GM19395 (cell line): ENCODE data around the gene ABLIM2.

Source experiments
- ATAC-seq: cut with Tn5 transposase; IDR thresholded peaks from one replicate; pipeline ENCODE4 v1.9.1; 2021; ENCODE audit warnings: mild to moderate bottlenecking, moderate library complexity; ENCODE audit not compliant: unreplicated experiment

Gene ABLIM2

GRCh38 chr4:8159537-8160232 lies 1.1 kb upstream of the ABLIM2 start:
- ATAC-seq: no peak

GRCh38 chr4:8157944-8158709 lies 486 bp downstream of the ABLIM2 start:
- ATAC-seq: no peak

GRCh38 chr4:8157496-8157895 lies 1.1 kb downstream of the ABLIM2 start:
- no peak for ATAC-seq

DNA sequence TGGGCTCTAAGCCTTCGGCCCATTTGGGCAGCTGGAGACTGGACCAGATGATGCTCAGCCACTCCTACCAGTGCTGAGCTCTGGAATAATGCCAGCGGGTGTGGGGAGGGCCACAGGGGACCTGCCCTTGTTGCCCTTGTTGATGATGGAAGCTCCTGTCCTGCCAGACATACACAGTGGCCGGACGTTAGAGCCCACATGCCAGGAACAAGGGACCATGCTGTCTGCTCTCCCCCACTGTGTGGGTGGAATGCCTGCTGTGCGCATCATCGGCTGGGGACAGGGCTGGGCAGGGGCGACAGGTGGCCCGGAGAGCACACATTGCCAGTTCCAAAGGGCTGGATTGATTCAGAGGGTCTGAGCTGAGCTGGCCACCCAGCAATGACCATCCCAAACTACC lies 2.0 kb downstream of the ABLIM2 start:
- ATAC-seq: no peak

GRCh38 chr4:8155660-8156421 lies 2.8 kb downstream of the ABLIM2 start:
- no peak for ATAC-seq

DNA sequence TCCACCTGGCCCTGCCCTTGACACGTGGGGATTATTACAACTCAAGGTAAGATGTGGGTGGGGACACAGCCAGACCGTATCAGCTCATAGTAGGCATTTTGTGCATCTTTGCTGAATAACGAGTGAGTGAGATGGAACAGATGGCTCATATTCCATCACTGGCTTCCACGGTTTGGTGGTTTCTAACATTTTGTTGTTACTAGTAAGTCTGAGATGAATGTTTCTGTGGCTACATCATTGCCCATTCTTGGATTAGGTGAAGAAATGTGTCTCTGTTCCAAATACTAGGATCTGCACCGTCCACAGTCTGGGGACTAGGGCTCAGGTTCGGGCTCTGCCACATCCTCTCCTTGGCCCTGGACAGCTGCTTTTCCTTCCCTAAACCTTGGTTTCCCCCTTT lies 3.6 kb downstream of the ABLIM2 start:
- no peak for ATAC-seq

DNA sequence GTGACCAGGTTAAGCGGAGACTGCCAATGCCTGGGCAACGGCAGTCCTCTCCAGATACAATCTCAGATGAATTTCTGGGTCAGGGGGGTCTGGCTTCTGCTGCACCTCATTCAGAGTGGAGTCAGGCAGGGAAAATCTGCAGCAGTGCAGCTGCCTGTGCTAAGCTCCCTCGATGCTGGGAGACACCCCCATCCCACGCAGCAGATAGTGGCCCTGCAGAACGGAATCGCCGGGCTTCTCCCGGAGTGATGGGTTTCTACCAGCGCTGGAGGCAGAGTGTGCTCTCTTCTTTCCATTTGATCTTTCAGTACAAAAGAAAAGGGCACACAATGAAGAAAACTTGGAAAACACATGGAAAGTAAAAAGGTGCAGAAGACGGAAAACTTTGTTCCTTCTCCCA lies 5.2 kb downstream of the ABLIM2 start:
- ATAC-seq: no peak

DNA sequence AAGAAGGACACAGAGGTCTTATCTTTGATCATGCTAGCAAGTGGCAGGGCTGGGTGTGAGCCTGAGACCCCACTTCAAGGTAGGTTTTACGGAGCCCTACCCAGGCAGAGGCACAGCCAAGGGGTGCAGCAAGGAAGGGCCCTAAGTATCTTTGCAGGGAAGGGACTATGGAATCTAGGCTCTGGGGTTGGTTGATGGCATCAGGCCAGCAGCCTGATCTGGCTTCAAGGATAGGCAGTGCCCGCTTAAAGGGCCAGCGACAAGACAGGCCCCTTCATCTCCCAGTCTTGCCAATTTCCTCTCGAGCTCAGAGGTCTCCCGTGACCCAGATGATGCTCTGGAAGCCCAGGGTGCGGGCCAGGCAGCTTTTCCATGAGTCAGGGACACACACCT lies 5.8 kb downstream of the ABLIM2 start:
- ATAC-seq: no peak

- ATAC-seq: no peak
Measured at GRCh38 chr4:8152090-8152864, 6.3 kb downstream of the ABLIM2 start.

- no peak for ATAC-seq
Measured at GRCh38 chr4:8151165-8151650, 7.4 kb downstream of the ABLIM2 start.

DNA sequence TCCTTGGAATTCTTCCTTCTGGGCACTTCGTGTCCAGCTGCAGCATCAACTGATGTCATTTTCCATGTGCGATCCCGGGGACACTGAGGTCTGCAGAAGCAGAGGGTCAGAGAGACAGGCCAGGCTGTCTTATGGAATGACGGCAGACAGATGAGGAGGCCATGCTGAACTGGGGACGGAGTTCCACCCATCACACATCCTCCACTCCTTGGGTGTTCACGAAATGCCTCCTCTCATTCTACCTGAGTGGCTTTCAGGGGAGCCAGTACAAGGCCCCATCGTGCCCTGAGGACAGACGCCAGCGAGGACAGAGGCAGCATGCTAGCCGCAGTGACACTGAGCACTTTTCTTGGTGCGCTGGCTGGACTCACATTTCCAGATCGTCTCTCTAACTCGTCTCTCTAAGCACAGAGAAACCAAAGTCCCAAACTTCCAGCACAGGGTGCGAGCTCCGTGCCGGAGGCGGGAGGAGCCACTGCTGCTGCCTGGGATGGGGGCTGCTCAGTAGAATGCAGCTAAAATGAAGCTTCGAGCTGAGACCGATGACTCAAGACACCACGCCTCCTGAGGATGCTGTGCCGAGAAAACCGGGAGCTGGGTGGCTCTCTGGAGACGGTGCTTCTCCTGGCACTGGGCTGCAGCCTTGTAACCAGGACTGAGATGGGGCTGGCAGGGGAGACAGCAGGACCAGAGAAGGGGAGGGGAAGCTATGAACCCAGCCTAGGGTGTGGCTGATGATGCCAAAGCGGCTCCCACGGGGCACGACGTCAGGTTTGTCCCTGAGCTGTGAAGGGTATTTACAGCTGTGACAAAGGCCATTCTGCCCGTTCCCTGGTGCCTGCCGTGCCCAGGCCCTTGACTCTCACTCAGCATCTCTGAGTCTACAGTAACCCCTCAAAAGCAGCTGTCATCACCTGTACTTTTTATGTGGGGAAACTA lies 8.2 kb downstream of the ABLIM2 start:
- ATAC-seq: no peak

GRCh38 chr4:8149664-8150063 lies 8.9 kb downstream of the ABLIM2 start:
- ATAC-seq: no peak

GRCh38 chr4:8148785-8149435 lies 9.7 kb downstream of the ABLIM2 start:
- ATAC-seq: no peak

DNA sequence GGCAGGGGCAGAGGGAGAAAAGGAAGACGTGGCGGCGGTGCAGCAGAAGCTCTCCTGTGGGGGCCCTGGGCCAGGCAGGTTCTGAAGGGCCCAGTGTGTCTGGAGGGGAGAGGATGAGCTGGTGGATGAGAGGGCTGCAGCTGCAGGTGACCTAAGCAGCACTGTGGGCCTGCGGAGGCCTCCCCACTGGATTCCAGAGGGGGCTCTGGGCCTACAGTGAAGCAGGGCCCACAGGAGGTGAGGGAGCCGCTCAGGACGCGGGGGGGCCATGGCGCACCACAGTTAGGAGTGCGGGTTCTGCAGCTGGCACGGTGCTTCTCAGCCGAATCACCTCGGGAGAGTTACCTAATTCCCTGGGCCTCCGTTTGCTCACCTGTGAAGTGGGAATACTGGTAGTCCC lies 10.5 kb downstream of the ABLIM2 start:
- no peak for ATAC-seq

DNA sequence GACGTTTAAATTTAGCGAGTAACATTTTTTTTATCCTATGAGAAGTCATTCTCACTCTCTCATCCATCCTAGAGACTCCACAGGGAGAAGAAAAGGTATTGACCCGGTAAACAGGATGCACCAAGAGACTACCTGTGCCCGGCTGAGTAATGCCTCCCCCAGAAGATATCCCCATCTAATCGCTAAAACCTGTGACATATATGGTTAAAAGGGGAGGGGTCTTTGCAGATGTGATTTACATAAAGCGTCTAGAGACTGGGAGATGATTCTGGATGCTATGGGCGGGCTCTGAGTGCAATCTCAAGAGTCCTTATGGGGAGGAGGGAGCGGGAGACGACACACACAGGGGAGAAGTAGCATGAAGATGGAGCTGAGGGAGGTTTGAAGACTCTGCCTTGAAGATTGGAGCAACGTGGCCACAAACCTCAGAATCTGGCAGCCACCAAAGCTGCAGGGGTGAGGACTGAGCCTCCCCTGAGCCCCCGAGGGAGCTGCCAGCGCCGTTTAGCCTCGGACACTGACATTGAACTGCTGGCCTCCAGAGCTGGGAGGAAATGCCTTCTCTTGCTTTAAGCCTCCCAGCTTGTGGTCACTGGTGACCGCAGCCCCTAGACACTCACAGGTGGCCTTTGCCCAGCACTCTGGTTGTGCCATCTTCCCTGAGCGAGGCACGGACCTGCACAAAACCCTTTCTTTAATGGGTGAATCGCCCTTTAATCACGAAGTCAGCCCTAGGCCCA lies 11.2 kb downstream of the ABLIM2 start:
- ATAC-seq: no peak

GRCh38 chr4:8146157-8146556 lies 12.5 kb downstream of the ABLIM2 start:
- no peak for ATAC-seq

- ATAC-seq: no peak
Measured at GRCh38 chr4:8144359-8144758, 14.3 kb downstream of the ABLIM2 start.

DNA sequence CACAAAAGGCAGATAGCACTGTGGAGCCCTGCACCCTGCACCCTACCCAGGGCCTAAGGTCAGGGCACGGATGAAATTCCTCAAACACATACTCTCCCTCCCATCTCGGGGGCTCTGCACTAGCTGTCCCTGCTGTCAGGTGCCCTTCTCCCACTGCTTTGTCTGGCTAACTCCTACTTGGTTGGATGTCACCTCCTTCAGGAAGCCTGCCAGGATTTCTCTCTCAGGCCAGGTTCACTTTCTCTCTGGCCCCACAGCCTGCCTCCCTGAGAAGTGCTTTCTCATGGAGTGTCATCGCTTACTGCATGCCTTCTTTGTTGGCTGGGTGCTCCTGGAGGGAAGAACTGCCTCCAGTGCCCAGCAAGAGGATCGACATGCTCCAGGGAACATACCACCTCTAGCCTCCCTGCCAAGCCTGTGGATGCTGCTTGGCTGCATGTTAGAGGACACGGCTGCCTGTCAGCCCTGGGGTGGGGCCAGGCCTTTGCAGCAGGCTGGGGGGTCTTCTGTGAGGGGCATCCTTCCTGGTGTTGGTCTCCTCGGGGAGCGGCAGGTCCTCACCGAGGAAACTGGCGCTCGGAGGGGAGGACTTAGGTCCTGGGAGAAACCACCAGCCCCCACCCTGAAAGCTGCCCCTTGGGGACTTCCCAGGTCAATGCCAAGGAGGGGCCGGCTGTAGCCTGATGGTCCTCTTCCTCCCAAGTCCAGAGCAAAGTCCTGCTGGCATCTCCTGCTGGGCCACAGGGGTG lies 15.0 kb downstream of the ABLIM2 start:
- no peak for ATAC-seq
